ENCODE measurements around the gene PEX11G. TPM values are rescaled to one million over a fixed set of nuclear protein-coding genes. Genes with fewer than 3 reads are reported as not detected.

PEX11G gene
- total RNA-seq, 1 experiment from 2014 or later: 4.3 TPM

DNA sequence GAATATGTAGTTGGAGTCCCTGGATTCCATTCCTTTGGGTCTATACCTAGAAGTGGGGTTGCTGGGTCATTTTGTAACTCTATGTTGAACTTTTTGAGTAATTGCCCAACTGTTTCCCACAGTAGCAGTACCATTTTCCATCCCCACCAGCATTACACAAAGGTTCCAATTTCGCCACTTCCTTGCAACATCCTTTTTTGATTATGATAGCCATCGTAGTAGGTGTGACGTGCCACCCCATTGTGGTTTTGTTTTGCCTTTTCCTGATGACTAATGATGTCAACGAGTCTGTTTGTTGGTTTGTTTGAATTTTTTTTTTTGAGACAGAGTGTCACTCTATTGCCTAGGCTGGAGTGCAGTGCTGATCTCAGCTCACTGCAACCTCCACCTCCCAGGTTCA is 3.3 kb upstream of the PEX11G start:
- Mint-ChIP-seq H3K9me3 (no peaks in the 10 kb centered on the region), H3K27ac (no peak overlapping the region), H3K4me3 (no peak overlapping the region), H3K36me3 (no peaks in the 10 kb centered on the region), H3K4me1 (peaks cover 12% of the 10 kb centered on the region), H3K27me3 (ENCODE audit: low read depth) (peaks cover 24% of the 10 kb centered on the region)
- TF ChIP-seq, protein P1, sequence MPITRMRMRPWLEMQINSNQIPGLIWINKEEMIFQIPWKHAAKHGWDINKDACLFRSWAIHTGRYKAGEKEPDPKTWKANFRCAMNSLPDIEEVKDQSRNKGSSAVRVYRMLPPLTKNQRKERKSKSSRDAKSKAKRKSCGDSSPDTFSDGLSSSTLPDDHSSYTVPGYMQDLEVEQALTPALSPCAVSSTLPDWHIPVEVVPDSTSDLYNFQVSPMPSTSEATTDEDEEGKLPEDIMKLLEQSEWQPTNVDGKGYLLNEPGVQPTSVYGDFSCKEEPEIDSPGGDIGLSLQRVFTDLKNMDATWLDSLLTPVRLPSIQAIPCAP (CRISPR knock-in tag; IDR thresholded peaks at IDR 0.05): no peak
- TF ChIP-seq, protein P2, sequence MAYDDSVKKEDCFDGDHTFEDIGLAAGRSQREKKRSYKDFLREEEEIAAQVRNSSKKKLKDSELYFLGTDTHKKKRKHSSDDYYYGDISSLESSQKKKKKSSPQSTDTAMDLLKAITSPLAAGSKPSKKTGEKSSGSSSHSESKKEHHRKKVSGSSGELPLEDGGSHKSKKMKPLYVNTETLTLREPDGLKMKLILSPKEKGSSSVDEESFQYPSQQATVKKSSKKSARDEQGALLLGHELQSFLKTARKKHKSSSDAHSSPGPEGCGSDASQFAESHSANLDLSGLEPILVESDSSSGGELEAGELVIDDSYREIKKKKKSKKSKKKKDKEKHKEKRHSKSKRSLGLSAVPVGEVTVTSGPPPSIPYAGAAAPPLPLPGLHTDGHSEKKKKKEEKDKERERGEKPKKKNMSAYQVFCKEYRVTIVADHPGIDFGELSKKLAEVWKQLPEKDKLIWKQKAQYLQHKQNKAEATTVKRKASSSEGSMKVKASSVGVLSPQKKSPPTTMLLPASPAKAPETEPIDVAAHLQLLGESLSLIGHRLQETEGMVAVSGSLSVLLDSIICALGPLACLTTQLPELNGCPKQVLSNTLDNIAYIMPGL (CRISPR knock-in tag; IDR thresholded peaks at IDR 0.05): no peak
- no peak for TF ChIP-seq ZNF232 (CRISPR knock-in tag; IDR thresholded peaks at IDR 0.05)
- TF ChIP-seq FOXJ3 (CRISPR knock-in tag; IDR thresholded peaks at IDR 0.05; ENCODE audit: borderline replicate concordance): no peak
- TF ChIP-seq, protein P3, sequence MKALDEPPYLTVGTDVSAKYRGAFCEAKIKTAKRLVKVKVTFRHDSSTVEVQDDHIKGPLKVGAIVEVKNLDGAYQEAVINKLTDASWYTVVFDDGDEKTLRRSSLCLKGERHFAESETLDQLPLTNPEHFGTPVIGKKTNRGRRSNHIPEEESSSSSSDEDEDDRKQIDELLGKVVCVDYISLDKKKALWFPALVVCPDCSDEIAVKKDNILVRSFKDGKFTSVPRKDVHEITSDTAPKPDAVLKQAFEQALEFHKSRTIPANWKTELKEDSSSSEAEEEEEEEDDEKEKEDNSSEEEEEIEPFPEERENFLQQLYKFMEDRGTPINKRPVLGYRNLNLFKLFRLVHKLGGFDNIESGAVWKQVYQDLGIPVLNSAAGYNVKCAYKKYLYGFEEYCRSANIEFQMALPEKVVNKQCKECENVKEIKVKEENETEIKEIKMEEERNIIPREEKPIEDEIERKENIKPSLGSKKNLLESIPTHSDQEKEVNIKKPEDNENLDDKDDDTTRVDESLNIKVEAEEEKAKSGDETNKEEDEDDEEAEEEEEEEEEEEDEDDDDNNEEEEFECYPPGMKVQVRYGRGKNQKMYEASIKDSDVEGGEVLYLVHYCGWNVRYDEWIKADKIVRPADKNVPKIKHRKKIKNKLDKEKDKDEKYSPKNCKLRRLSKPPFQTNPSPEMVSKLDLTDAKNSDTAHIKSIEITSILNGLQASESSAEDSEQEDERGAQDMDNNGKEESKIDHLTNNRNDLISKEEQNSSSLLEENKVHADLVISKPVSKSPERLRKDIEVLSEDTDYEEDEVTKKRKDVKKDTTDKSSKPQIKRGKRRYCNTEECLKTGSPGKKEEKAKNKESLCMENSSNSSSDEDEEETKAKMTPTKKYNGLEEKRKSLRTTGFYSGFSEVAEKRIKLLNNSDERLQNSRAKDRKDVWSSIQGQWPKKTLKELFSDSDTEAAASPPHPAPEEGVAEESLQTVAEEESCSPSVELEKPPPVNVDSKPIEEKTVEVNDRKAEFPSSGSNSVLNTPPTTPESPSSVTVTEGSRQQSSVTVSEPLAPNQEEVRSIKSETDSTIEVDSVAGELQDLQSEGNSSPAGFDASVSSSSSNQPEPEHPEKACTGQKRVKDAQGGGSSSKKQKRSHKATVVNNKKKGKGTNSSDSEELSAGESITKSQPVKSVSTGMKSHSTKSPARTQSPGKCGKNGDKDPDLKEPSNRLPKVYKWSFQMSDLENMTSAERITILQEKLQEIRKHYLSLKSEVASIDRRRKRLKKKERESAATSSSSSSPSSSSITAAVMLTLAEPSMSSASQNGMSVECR (CRISPR knock-in tag; IDR thresholded peaks at IDR 0.05; ENCODE audit: borderline replicate concordance): no peak
- TF ChIP-seq, protein P4, sequence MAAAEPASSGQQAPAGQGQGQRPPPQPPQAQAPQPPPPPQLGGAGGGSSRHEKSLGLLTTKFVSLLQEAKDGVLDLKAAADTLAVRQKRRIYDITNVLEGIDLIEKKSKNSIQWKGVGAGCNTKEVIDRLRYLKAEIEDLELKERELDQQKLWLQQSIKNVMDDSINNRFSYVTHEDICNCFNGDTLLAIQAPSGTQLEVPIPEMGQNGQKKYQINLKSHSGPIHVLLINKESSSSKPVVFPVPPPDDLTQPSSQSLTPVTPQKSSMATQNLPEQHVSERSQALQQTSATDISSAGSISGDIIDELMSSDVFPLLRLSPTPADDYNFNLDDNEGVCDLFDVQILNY (CRISPR knock-in tag; IDR thresholded peaks at IDR 0.05): no peak
- no peak for TF ChIP-seq CREM (CRISPR knock-in tag; IDR thresholded peaks at IDR 0.05)
- POLR2A ChIA-PET: no interaction called here
- DNase-seq (ENCODE audit: low spot score): no peak
- CTCF ChIA-PET: interaction anchor here (0.7 kb wide), 1 partner anchor 9 kb away, joined by 3 read pairs; no protein-coding TSS in a partner anchor
- no peak for ATAC-seq

DNA sequence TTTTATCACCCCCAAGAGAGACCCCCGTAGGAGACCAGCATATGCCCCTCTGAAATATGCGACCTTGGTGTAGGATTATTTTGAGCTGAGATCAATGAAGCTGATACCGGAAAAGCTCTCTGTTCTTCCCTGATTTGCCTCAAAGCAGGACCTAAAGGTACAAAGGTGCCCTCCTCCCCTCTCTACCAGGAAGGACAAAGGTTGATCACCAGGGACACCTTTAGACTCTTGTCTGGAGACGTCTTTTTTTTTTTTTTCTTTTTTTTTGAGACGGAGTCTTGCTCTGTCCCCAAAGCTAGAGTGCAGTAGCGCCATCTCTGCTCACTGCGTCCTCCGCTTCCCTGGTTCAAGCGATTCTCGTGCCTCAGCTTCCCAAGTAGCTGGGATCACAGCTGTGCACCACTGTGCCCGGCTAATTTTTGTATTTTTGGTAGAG is 792 bp upstream of the PEX11G start:
- H3K36me3 Mint-ChIP-seq: no peaks in the 10 kb centered on the region
- peaks cover 8% of the 10 kb centered on the region for H3K27me3 Mint-ChIP-seq (ENCODE audit: low read depth)
- H3K4me3 Mint-ChIP-seq: peak overlapping the region; percentile 41
- POLR2A ChIA-PET: interaction anchor here (1.5 kb wide), 1 partner anchor 17 kb away, joined by 4 read pairs; no protein-coding TSS in a partner anchor
- peak overlapping the region; percentile 92 for H3K27ac Mint-ChIP-seq
- peaks cover 12% of the 10 kb centered on the region for H3K4me1 Mint-ChIP-seq
- ATAC-seq (peak; percentile 12), DNase-seq (ENCODE audit: low spot score) (no peak)
- CTCF ChIA-PET: interaction anchor here (0.6 to 1.6 kb wide), 11 partner anchors 11 to 646 kb away, joined by 3 to 7 read pairs (median 4); partner anchors contain the start of genes CLEC4M and MCOLN1
- no peaks in the 10 kb centered on the region for H3K9me3 Mint-ChIP-seq
- TF ChIP-seq, protein P5, sequence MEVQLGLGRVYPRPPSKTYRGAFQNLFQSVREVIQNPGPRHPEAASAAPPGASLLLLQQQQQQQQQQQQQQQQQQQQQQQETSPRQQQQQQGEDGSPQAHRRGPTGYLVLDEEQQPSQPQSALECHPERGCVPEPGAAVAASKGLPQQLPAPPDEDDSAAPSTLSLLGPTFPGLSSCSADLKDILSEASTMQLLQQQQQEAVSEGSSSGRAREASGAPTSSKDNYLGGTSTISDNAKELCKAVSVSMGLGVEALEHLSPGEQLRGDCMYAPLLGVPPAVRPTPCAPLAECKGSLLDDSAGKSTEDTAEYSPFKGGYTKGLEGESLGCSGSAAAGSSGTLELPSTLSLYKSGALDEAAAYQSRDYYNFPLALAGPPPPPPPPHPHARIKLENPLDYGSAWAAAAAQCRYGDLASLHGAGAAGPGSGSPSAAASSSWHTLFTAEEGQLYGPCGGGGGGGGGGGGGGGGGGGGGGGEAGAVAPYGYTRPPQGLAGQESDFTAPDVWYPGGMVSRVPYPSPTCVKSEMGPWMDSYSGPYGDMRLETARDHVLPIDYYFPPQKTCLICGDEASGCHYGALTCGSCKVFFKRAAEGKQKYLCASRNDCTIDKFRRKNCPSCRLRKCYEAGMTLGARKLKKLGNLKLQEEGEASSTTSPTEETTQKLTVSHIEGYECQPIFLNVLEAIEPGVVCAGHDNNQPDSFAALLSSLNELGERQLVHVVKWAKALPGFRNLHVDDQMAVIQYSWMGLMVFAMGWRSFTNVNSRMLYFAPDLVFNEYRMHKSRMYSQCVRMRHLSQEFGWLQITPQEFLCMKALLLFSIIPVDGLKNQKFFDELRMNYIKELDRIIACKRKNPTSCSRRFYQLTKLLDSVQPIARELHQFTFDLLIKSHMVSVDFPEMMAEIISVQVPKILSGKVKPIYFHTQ (CRISPR knock-in tag; IDR thresholded peaks at IDR 0.05): no peak
- no peak for TF ChIP-seq ZBTB21 (CRISPR knock-in tag; IDR thresholded peaks at IDR 0.05; ENCODE audit: borderline replicate concordance)
- TF ChIP-seq, protein P6, sequence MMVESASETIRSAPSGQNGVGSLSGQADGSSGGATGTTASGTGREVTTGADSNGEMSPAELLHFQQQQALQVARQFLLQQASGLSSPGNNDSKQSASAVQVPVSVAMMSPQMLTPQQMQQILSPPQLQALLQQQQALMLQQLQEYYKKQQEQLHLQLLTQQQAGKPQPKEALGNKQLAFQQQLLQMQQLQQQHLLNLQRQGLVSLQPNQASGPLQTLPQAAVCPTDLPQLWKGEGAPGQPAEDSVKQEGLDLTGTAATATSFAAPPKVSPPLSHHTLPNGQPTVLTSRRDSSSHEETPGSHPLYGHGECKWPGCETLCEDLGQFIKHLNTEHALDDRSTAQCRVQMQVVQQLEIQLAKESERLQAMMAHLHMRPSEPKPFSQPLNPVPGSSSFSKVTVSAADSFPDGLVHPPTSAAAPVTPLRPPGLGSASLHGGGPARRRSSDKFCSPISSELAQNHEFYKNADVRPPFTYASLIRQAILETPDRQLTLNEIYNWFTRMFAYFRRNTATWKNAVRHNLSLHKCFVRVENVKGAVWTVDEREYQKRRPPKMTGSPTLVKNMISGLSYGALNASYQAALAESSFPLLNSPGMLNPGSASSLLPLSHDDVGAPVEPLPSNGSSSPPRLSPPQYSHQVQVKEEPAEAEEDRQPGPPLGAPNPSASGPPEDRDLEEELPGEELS (CRISPR knock-in tag; IDR thresholded peaks at IDR 0.05): no peak

Data from WTC11 (cell line).